HG03342 (cell line): ENCODE results near the gene DNASE1L2.
"Not testable (repeated sequence)": the region's sequence is repeated elsewhere in the genome, so short reads cannot be mapped to it uniquely, and the experiment has no call there.

Experiments used
- ATAC-seq: cut with Tn5 transposase; IDR thresholded peaks from one replicate; pipeline ENCODE4 v1.9.1; 2021; ENCODE audit warnings: mild to moderate bottlenecking, moderate library complexity; ENCODE audit not compliant: unreplicated experiment

Gene DNASE1L2

DNA sequence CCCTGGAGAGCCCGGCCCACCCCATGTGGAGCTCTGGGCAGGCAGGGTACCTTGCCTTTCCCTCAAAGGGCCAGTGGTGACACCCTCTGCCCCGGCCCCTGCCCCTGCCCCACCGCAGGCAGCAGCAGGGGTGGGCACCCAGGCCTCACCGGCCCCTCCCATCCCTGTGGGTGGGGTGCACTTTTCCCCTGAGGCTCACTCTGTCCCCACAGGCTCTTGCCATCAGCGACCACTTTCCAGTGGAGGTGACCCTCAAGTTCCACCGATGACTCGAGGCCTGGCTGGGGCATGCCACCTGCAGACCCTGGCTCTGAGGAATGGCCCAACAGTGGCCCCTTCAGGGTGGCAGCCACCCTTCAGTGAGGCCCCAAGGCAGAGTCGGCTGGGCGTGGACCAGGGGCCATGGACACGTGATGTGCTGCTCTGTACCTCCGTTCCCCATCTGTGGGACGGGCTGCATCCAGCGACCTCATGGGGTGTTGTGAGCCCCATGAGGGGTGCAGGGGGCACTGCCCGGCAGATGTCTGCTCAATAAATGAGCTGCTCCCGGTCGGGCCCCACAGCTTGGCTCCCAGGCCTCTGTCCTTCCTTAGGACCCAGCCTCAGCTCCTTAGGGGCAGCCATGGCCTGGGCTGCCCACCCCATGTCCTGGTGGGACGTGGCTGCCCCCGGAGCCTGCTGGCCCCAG is 2.0 kb downstream of the DNASE1L2 start:
- ATAC-seq, result no peak

DNA sequence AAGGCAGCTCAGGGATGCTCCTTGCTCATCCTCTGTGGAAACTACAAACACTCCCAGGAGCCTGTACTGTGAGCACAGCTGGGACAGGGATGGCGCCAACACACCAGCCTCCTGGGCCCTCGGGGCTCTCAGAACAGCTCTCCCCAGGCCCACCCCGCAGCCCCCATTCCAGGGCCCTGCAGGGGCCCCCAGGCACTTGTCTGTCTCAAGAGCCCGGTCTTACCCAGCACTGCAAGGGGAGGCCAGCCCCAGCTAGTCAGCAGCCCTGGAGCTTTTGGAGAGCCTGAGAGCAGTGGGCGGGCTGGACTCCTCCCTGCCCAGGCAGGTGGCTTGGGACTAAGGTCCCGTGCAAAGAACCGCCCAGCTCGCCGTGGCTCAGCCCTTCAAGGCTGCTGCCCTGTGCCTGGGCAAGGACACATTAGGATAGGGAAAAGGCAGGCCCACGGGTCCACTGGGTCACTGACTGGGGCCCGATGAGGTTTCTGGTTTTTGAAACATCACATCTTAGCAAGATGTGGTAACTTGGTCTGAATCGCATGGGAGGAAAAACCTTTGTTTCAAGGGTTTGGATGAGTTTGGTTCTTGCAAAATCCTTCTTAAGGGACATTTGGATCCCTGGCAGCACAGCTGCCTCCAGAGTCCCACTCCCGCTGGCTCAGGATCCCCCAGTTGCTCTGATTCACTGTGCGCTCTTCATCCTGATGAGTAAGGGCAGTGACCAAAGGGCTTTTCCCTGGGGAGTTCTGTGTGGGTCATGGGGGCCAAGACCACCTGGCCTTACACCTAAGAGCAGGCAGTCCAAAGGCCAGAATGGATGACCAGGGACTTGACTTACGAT is 2.8 kb downstream of the DNASE1L2 start:
- no peak for ATAC-seq

GRCh38 chr16:2240331-2240730 is 4.1 kb downstream of the DNASE1L2 start:
- ATAC-seq, result not testable (repeated sequence)

GRCh38 chr16:2242598-2242997 is 6.4 kb downstream of the DNASE1L2 start:
- no peak for ATAC-seq

- ATAC-seq, result no peak
These were observed 6.8 kb downstream of the DNASE1L2 start for GRCh38 chr16:2243031-2243528.

- no peak for ATAC-seq
These were observed 7.5 kb downstream of the DNASE1L2 start for GRCh38 chr16:2243781-2244180.

- ATAC-seq, result no peak
These were observed 8.1 kb downstream of the DNASE1L2 start for GRCh38 chr16:2244301-2244700.

DNA sequence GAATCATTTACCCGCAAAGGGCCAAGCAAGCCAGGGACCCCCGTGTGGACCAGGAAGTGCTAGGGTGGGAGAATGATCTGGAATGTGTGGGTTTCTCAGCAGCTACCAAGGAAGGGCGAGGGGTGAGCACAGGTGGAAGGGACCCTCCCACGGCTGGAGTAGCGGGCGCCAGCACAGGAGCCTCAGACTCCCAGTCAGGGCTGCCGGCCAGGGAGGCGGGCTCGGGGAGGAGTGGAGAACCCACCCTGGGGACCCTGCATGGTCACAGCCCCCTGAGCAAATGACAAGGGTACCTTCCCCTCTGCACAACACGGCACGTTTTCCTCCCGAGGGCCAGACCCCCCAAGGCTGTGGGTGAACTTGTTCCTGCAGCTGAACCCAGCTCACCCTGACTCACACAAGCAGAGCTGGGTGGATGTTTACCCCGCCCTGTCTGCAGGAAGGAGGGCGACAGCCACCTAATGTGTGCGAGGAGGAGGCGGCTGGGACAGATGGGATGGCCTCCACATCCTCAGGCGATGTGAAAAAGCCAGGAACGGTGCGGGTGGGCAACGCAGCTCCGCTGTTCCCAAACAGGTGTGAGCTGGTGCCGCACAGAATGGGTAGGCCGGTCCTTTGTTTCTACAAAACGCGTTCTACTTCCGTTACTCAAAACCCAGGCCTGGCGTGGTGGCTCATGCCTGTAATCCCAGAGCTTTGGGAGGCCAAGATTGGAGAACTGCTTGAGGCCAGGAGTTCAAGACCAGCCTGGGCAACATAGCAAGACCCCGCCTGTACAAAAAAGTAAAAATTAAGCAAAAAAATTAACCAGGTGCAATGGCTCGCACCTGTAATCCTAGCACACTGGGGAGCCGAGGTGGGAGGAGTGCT is 8.9 kb downstream of the DNASE1L2 start:
- ATAC-seq, result no peak

DNA sequence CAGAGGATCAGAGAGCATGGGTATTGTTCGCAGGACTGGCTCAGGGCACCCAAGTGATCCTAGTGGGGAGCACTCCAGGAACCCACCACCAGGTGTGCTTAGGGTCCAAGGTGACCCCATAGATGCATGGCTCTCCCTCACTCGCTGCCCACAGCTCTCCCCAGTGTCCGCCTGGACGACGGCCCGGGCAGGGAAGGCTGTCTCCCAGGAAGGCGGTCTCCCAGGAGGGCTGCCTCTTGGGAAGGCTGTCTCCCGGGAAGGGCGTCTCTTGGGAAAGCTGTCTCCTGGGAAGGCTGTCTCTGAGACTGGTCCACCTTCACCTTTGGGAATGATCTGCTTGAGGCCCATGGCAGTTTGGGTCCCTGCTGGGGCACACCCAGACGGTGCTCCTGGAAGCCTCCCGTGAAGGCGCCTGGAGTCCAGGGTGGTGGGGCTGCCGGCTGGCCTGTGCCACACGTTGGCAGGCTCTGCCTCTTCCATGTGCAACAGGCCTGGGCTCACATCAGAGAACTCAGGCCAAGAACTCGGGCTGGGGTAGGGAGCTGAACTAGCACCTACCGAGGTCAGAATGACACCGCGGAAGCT is 10.1 kb downstream of the DNASE1L2 start:
- no peak for ATAC-seq

GRCh38 chr16:2250652-2251295 is 14.5 kb downstream of the DNASE1L2 start:
- ATAC-seq, result peak; percentile 1

DNA sequence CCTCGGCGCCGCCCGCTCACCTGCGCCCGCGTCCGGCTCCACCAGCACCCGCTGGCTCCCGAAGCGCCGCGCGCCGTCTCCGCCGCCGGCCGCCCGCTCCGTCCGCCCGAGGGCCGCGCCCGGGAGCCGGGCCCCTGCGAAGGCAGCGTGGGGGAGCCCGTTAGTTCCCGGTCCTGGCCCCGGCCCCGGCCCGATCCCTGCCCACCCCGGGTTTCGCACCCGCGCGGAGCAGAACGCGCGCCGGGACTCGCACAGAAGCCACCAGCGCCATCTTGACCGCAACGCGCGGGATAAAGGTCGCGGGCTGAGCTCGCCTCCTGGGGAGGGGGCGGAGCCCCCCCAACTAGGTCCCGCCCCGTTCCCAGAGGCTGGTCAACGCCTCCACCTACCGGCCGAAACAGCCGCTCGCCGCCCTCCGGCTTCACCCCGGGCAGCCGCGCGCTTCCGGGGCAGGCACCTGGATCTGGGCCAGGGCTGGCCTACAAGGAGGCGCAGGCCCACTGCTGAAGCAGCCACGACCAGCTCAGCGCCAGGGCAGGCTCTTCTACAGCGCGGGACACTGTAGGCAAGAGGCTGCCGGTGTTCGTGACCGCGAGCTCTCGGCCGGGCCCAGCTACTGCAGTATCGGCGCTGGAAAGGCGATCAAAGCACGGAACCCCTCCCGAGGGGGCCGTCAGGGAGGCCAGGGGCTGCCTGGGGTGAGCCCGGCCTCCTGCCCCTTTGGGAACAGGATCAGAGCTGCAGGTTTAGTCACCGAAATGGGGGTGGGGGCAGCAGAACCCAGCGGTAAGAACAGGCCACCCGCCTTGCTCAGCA is 15.3 kb downstream of the DNASE1L2 start, which contains the start of gene ECI1:
Gene ECI1, minus strand, starts transcription at position 292 of the 816 bp plus-strand sequence. Its CDS starts 21 bp downstream, at position 271.
- peak; percentile 84 for ATAC-seq

DNA sequence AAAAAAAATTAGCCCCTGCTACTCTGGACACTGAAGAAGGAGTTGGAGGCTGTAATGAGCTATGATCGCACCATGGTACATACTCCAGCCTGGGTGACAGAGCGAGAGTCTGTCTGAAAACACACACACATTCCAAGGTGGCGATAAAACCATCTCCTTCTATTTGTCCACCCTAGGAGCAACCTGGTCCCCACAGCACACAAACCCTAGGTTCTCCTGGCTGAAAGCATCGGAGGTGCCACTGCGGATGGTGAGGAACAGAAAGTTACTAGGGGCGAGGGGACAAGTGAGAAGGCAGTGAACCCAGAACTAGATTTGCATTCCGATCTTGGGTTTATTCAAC is 16.5 kb downstream of the DNASE1L2 start:
- ATAC-seq, result no peak

DNA sequence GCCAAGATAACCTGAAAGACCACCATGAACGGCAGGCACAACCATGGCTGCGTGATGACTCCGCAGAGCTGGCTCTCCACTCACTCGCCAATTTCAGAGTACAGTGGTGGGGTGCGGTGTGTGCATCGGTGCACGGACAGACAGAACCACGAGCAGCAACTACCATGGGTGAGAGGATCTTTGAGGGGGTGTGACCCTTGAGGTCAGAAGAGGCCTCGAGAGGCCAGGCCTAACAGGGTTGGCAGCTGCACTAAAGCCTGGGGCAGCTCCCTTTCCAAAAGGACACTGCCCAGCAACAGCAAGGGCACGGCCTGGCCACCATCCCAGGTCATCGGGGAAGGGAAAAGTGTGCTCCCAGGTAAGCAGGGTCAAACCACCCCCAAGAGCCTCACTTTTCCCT is 17.0 kb downstream of the DNASE1L2 start:
- no peak for ATAC-seq

DNA sequence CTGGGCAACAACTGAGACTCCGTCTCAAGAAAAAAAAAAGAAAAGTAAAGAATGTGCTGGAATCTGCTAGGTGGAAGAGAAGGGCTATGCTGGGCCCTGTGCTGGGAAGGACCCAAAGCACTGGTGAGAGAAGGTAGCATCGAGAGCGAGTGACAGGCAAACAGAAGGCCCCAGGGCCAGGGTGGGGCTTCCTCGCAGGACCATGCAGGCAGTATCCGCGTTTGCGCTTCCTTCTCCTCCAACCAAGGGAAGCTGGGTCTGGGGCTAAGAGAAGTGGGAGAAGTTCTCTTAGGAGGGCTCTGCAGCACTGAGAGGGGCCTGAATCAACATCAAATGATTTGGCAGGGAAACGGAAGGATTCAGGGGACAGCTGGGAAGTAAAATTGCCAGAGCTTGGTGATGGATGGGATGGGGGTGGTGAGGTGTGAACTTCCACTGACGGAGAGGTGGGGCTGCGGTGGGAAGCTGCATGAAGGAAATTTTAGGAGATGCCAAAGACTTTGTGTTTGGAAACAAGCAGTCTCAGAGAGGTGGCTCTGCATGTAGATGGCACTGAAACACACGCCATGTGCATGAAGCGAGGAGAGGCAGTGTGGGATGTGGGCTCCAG is 20.4 kb downstream of the DNASE1L2 start:
- ATAC-seq, result no peak

DNA sequence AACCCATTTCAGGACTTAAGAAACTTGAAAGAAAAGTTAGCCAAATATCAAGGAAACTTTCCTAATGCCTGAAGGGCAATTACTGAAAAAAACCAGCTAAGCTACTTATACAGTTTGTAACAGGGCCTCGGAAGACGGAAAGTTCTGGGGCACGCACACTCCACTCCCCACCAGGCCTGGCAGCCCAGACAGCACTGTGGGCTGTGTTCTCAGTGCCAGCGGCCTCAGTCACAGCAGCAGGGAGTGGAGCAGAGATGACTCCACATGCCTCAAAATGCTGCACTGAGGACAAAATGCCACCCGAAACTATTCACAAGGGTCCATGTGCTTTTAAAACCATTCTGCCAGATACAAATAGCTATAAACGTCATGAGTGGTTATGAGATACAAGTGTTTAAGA is 21.5 kb downstream of the DNASE1L2 start:
- no peak for ATAC-seq

- ATAC-seq, result not testable (repeated sequence)
These were observed 22.3 kb downstream of the DNASE1L2 start for GRCh38 chr16:2258530-2258929.

GRCh38 chr16:2260250-2260649 is 24.0 kb downstream of the DNASE1L2 start:
- no peak for ATAC-seq

GRCh38 chr16:2263026-2263425 is 26.8 kb downstream of the DNASE1L2 start:
- not testable (repeated sequence) for ATAC-seq

- not testable (repeated sequence) for ATAC-seq
These were observed 30.6 kb downstream of the DNASE1L2 start for GRCh38 chr16:2266887-2267286.
